Measurements from ENCODE around the gene ANKRD31.

- TF ChIP-seq CTCF (conservative IDR thresholded peaks at IDR 0.05; ENCODE audit: low read depth, low read length): no peak
- TF ChIP-seq EZH2 (IDR thresholded peaks at IDR 0.05; ENCODE audit: borderline replicate concordance, low read depth, low read length, poor library complexity, severe bottlenecking): no peak
Measured at GRCh38 chr5:75020016-75020656, 216.5 kb downstream of the ANKRD31 start.

Data from A673 (cell line).